ENCODE results near the gene LRAT. TPM values are rescaled to one million over a fixed set of nuclear protein-coding genes. Genes with fewer than 3 reads are reported as not detected.

LRAT gene
- total RNA-seq, 1 donor from 2014 or later, result 0.05 TPM

GRCh38 chr4:154760895-154761294 lies 17.1 kb downstream of the LRAT start:
- Mint-ChIP-seq H3K9me3 (ENCODE audit: low read depth) (no peaks in the 10 kb centered on the region), H3K36me3 (ENCODE audit: low read depth) (no peaks in the 10 kb centered on the region), H3K27me3 (ENCODE audit: low read depth) (peaks cover 29% of the 10 kb centered on the region), H3K4me1 (ENCODE audit: low read depth) (no peaks in the 10 kb centered on the region), H3K4me3 (ENCODE audit: unreplicated experiment) (no peak overlapping the region), H3K27ac (ENCODE audit: unreplicated experiment) (no peak overlapping the region)
- DNase-seq (ENCODE audit: low spot score), result no peak
- TF ChIP-seq CTCF (IDR thresholded peaks at IDR 0.05), result no peak

- peaks cover 34% of the 10 kb centered on the region for H3K27me3 Mint-ChIP-seq (ENCODE audit: low read depth)
- no peaks in the 10 kb centered on the region for H3K9me3 Mint-ChIP-seq (ENCODE audit: low read depth)
- no peaks in the 10 kb centered on the region for H3K4me1 Mint-ChIP-seq (ENCODE audit: low read depth)
- H3K27ac Mint-ChIP-seq (ENCODE audit: unreplicated experiment), result no peak overlapping the region
- H3K4me3 Mint-ChIP-seq (ENCODE audit: unreplicated experiment), result no peak overlapping the region
- H3K36me3 Mint-ChIP-seq (ENCODE audit: low read depth), result no peaks in the 10 kb centered on the region
- no peak for TF ChIP-seq CTCF (IDR thresholded peaks at IDR 0.05)
- no peak for DNase-seq (ENCODE audit: low spot score)
These were observed 34.5 kb downstream of the LRAT start for GRCh38 chr4:154778264-154778663.

- TF ChIP-seq CTCF (IDR thresholded peaks at IDR 0.05), result peak; percentile 82
- peaks cover 37% of the 10 kb centered on the region for H3K27me3 Mint-ChIP-seq (ENCODE audit: low read depth)
- no peaks in the 10 kb centered on the region for H3K9me3 Mint-ChIP-seq (ENCODE audit: low read depth)
- no peak overlapping the region for H3K27ac Mint-ChIP-seq (ENCODE audit: unreplicated experiment)
- H3K4me3 Mint-ChIP-seq (ENCODE audit: unreplicated experiment), result no peak overlapping the region
- no peaks in the 10 kb centered on the region for H3K36me3 Mint-ChIP-seq (ENCODE audit: low read depth)
- H3K4me1 Mint-ChIP-seq (ENCODE audit: low read depth), result no peaks in the 10 kb centered on the region
- DNase-seq (ENCODE audit: low spot score), result no peak
These were observed 35.7 kb downstream of the LRAT start for GRCh38 chr4:154779362-154779947.

- Mint-ChIP-seq H3K9me3 (ENCODE audit: low read depth) (no peaks in the 10 kb centered on the region), H3K36me3 (ENCODE audit: low read depth) (no peaks in the 10 kb centered on the region), H3K27me3 (ENCODE audit: low read depth) (peaks cover 25% of the 10 kb centered on the region), H3K27ac (ENCODE audit: unreplicated experiment) (no peak within 1 kb of the TSS), H3K4me1 (ENCODE audit: low read depth) (no peaks in the 10 kb centered on the region), H3K4me3 (ENCODE audit: unreplicated experiment) (no peak within 1 kb of the TSS)
- no peak for TF ChIP-seq CTCF (IDR thresholded peaks at IDR 0.05)
- DNase-seq (ENCODE audit: low spot score), result no peak
These were observed 37.6 kb downstream of the LRAT start, which contains the start of gene RBM46 for GRCh38 chr4:154781126-154781982. RBM46 (plus strand) TSS chr4:154781272; CDS start chr4:154796753, 15,481 bp downstream.

- H3K4me3 Mint-ChIP-seq (ENCODE audit: unreplicated experiment), result no peak overlapping the region
- no peaks in the 10 kb centered on the region for H3K4me1 Mint-ChIP-seq (ENCODE audit: low read depth)
- no peaks in the 10 kb centered on the region for H3K36me3 Mint-ChIP-seq (ENCODE audit: low read depth)
- no peak for TF ChIP-seq CTCF (IDR thresholded peaks at IDR 0.05)
- DNase-seq (ENCODE audit: low spot score), result no peak
- H3K27me3 Mint-ChIP-seq (ENCODE audit: low read depth), result peaks cover 24% of the 10 kb centered on the region
- no peak overlapping the region for H3K27ac Mint-ChIP-seq (ENCODE audit: unreplicated experiment)
- no peaks in the 10 kb centered on the region for H3K9me3 Mint-ChIP-seq (ENCODE audit: low read depth)
These were observed 38.1 kb downstream of the LRAT start for GRCh38 chr4:154781983-154782293.

Other genes starting within 250 kb of the LRAT start
- 58.0 to 70.3 TPM (median 59.6 TPM) in 3 replicates for gene PLRG1, start 193.6 kb upstream of the LRAT start, total RNA-seq
- gene FGB, start 181.0 kb upstream of the LRAT start, total RNA-seq, result 2.1 to 2.4 TPM in 2 of 3 replicates, not detected in the other
- gene FGA, start 153.3 kb upstream of the LRAT start, total RNA-seq, result not detected in 3 replicates
- not detected in 3 replicates for gene FGG, start 131.3 kb upstream of the LRAT start, total RNA-seq
- gene RBM46, start 37.3 kb downstream of the LRAT start, total RNA-seq, result not detected in 3 replicates

Measured in chondrocyte (in vitro differentiated cells).